Measurements from ENCODE around the gene PGM5.
"Not testable (repeated sequence)": the region's sequence is repeated elsewhere in the genome, so short reads cannot be mapped to it uniquely, and the experiment has no call there.

The PGM5 gene

GRCh38 chr9:68356380-68357118, at the start of gene PGM5:
PGM5 (plus strand) TSS chr9:68356611; CDS start chr9:68357128, 517 bp downstream.
- not testable (repeated sequence) for H3K36me3 Mint-ChIP-seq; H3K4me1 Mint-ChIP-seq; DNase-seq (ENCODE audit: low spot score in 2 of 2); H3K9me3 Mint-ChIP-seq
- ATAC-seq: peak; percentile 66
- peak within 1 kb of the TSS; percentile 52 for H3K27ac Mint-ChIP-seq
- peak within 1 kb of the TSS; percentile 43 for H3K4me3 Mint-ChIP-seq

DNA sequence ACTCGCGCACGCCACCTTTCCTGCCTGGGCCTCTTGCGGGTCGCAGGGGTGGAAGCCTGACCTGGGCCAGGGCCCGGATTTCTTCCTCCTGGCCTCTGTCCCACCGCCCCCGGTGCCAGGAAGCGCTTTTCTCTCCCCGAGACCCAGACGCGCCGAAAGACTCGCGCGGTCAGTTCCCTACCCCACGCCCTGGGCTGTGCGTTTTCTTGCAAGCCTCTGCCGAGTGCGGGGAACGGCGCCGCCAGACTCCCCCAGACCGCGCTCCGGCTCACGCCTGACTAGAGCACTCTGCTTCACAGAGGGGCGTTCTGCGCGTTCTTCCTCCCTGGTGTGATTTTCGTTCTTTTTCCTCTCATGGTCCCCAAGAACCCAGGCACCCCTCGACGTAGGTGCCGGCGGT, 49.3 kb upstream of the PGM5 start:
- peak; percentile 57 for ATAC-seq
- H3K4me3 Mint-ChIP-seq; H3K4me1 Mint-ChIP-seq; H3K9me3 Mint-ChIP-seq; DNase-seq (ENCODE audit: low spot score in 2 of 2); H3K27ac Mint-ChIP-seq; H3K36me3 Mint-ChIP-seq: not testable (repeated sequence)

GRCh38 chr9:68307654-68308053, 48.8 kb upstream of the PGM5 start:
- H3K36me3 Mint-ChIP-seq; H3K4me3 Mint-ChIP-seq; DNase-seq (ENCODE audit: low spot score in 2 of 2); H3K9me3 Mint-ChIP-seq; H3K4me1 Mint-ChIP-seq; H3K27ac Mint-ChIP-seq: not testable (repeated sequence)
- peak; percentile 47 for ATAC-seq

GRCh38 chr9:68311208-68311607, 45.2 kb upstream of the PGM5 start:
- not testable (repeated sequence) for DNase-seq (ENCODE audit: low spot score in 2 of 2); H3K4me1 Mint-ChIP-seq; H3K27ac Mint-ChIP-seq; H3K36me3 Mint-ChIP-seq; ATAC-seq; H3K4me3 Mint-ChIP-seq; H3K9me3 Mint-ChIP-seq

DNA sequence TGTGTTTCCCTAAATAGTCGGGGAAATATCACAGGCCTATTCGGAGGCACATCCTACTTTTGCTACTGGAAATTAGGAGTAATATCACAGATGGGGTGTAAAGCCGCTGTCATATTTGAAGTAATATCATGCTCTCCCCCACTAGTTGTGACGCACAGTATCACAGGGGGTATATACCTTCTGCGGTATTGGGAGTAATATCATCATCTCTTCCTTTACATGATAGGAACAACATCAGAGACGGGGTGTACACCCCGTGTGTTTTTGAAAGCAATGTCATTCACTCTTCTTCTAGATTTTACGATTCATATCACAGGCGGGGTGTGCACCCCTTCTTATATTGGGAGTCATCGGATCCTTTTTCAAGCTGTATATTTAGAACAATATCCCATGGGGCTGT, 38.2 kb upstream of the PGM5 start:
- H3K36me3 Mint-ChIP-seq; H3K9me3 Mint-ChIP-seq; DNase-seq (ENCODE audit: low spot score in 2 of 2); H3K4me3 Mint-ChIP-seq; H3K27ac Mint-ChIP-seq; H3K4me1 Mint-ChIP-seq: not testable (repeated sequence)
- ATAC-seq: peak; percentile 68

- not testable (repeated sequence) for H3K36me3 Mint-ChIP-seq; H3K4me3 Mint-ChIP-seq; DNase-seq (ENCODE audit: low spot score in 2 of 2); H3K9me3 Mint-ChIP-seq; H3K4me1 Mint-ChIP-seq; H3K27ac Mint-ChIP-seq; ATAC-seq
Observed at GRCh38 chr9:68323749-68324148, 32.7 kb upstream of the PGM5 start.

DNA sequence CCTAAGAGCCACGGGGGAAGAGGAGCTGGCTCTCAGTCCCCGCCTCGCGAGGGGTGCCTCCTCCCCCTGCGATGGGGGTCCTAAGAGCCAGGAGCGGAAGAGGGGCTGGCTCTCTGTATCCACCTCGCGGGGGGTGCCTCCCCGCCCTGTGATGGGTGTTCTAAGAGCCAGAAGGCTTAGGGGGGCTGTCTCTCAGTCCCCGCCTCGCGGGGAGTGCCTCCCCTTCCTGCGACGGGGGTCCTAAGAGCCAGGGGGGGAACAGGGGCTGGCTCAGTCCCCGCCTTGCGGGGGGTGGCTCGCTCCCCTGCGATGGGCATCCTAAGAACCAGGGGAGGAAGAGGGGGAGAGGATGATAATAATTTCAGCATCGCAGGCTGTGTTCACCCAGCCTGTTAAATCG, 31.9 kb upstream of the PGM5 start:
- not testable (repeated sequence) for H3K4me1 Mint-ChIP-seq; H3K4me3 Mint-ChIP-seq; H3K36me3 Mint-ChIP-seq; H3K27ac Mint-ChIP-seq; H3K9me3 Mint-ChIP-seq; DNase-seq (ENCODE audit: low spot score in 2 of 2)
- ATAC-seq: peak; percentile 43

DNA sequence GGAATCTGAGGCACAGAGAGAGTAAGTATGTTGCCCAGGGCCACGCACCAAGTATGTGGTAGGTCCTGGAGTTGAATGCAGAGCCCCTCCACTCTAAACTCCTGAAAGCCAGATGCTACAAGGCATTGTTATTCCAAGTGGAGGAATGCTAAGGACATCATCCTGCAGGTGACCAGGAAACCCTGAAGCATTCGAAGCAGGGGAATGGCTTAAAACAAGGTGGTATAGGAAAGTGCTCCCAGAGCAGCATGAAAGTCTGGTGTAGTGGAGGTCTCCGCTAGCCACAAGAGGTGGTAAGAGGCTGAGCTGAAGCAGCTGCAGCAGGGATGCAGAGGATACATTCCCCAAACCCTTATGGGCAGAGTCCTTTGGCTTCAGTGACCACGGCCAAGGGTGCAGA, 27.3 kb upstream of the PGM5 start:
- H3K36me3 Mint-ChIP-seq; H3K4me3 Mint-ChIP-seq; H3K4me1 Mint-ChIP-seq; H3K27ac Mint-ChIP-seq; ATAC-seq; H3K9me3 Mint-ChIP-seq; DNase-seq (ENCODE audit: low spot score in 2 of 2): not testable (repeated sequence)

- not testable (repeated sequence) for H3K27ac Mint-ChIP-seq; ATAC-seq; H3K4me1 Mint-ChIP-seq; H3K36me3 Mint-ChIP-seq; DNase-seq (ENCODE audit: low spot score in 2 of 2); H3K9me3 Mint-ChIP-seq; H3K4me3 Mint-ChIP-seq
Observed at GRCh38 chr9:68330531-68331173, 25.8 kb upstream of the PGM5 start.

GRCh38 chr9:68332122-68332521, 24.3 kb upstream of the PGM5 start:
- not testable (repeated sequence) for DNase-seq (ENCODE audit: low spot score in 2 of 2)

GRCh38 chr9:68335935-68336334, 20.5 kb upstream of the PGM5 start:
- not testable (repeated sequence) for DNase-seq (ENCODE audit: low spot score in 2 of 2); H3K4me1 Mint-ChIP-seq; H3K36me3 Mint-ChIP-seq; H3K9me3 Mint-ChIP-seq; H3K4me3 Mint-ChIP-seq; H3K27ac Mint-ChIP-seq
- ATAC-seq: peak; percentile 45

More at GRCh38 chr9:68332122-68332521, 24.3 kb upstream of the PGM5 start:
- peak; percentile 42 for ATAC-seq
- H3K4me1 Mint-ChIP-seq, H3K36me3 Mint-ChIP-seq, H3K4me3 Mint-ChIP-seq, H3K27ac Mint-ChIP-seq, H3K9me3 Mint-ChIP-seq: not testable (repeated sequence)

- H3K27ac Mint-ChIP-seq; ATAC-seq; H3K4me3 Mint-ChIP-seq; H3K36me3 Mint-ChIP-seq; DNase-seq (ENCODE audit: low spot score in 2 of 2); H3K4me1 Mint-ChIP-seq; H3K9me3 Mint-ChIP-seq: not testable (repeated sequence)
Observed at GRCh38 chr9:68336639-68337339, 19.6 kb upstream of the PGM5 start.

GRCh38 chr9:68338000-68338399, 18.4 kb upstream of the PGM5 start:
- not testable (repeated sequence) for H3K27ac Mint-ChIP-seq

DNA sequence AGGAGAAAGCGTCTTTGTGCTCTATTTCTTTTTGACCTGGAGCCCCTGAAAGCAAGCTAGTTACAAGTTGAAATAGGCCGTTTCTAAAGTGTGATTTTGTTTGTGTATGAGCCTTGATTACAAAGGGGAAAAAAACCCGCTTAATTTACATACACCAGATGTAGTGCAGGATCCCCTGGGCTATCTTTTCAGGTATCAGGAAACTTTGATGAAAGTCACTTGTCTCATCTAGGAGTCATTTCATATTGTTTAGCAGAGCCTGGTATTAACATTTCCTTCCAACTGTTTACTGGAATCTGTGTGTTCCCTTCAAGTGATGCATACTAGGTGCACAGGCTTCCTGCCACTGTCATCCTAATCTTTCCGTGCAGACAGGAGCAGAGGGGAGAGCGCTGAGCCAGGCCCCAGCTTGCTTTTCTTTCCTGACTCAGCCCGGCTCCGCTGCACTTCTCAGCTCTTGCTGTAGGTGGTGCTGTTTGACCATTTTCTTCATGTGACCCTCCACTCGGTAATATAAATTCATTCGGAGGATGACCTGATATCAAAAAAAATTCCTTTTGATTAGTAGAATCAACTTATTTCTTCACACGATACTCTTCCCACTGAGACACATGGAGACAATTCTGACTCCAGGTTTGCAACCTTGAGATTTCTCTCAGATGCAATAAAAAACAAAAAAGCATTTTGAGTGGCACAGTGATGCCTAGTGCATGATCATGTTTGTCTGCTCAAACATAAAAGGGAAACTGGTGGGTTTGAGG, 14.0 kb upstream of the PGM5 start:
- H3K36me3 Mint-ChIP-seq; H3K9me3 Mint-ChIP-seq; H3K4me3 Mint-ChIP-seq; DNase-seq (ENCODE audit: low spot score in 2 of 2); H3K27ac Mint-ChIP-seq; H3K4me1 Mint-ChIP-seq: not testable (repeated sequence)
- ATAC-seq: peak; percentile 81

More at GRCh38 chr9:68338000-68338399, 18.4 kb upstream of the PGM5 start:
- not testable (repeated sequence) for H3K4me1 Mint-ChIP-seq; ATAC-seq; H3K36me3 Mint-ChIP-seq; H3K9me3 Mint-ChIP-seq; H3K4me3 Mint-ChIP-seq; DNase-seq (ENCODE audit: low spot score in 2 of 2)

DNA sequence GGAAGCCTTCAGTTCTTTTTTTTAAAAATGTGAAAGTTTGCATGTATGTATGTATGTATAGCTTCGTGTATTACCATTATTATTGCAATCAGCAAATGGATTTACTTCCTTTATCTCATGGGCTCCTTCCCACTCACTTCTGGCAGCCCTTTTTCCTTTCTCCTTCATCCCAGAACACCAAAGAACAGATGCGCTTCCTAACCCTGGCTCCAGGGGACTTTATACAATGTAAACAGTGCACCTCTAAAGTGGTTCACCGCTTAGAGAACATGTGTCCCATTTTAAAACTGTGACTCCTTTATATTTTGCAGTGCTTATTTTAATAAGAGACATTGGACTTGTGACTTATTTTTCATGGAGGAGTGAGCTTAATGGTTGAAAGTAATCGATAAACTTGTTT, 13.2 kb upstream of the PGM5 start:
- not testable (repeated sequence) for H3K27ac Mint-ChIP-seq; ATAC-seq; H3K36me3 Mint-ChIP-seq; H3K4me1 Mint-ChIP-seq; DNase-seq (ENCODE audit: low spot score in 2 of 2); H3K4me3 Mint-ChIP-seq; H3K9me3 Mint-ChIP-seq

Data from stimulated activated effector memory CD8-positive, alpha-beta T cell treated with anti-CD3 and anti-CD28 coated beads, Interleukin-12 subunit alpha, Interleukin-12 subunit beta, amount 100 ng/mL, for 72 hours (primary cell).